ENCODE data around the gene STK35. TPM values are rescaled to one million over a fixed set of nuclear protein-coding genes. Genes with fewer than 3 reads are reported as not detected.
"Not testable (repeated sequence)": the region's sequence is repeated elsewhere in the genome, so short reads cannot be mapped to it uniquely, and the experiment has no call there.

The STK35 gene
- total RNA-seq, 3 donors from 2014 or later (not counting 1 experiment from before 2014, with no cell fraction given), result 18.7 to 24.5 (median 21.9) TPM

DNA sequence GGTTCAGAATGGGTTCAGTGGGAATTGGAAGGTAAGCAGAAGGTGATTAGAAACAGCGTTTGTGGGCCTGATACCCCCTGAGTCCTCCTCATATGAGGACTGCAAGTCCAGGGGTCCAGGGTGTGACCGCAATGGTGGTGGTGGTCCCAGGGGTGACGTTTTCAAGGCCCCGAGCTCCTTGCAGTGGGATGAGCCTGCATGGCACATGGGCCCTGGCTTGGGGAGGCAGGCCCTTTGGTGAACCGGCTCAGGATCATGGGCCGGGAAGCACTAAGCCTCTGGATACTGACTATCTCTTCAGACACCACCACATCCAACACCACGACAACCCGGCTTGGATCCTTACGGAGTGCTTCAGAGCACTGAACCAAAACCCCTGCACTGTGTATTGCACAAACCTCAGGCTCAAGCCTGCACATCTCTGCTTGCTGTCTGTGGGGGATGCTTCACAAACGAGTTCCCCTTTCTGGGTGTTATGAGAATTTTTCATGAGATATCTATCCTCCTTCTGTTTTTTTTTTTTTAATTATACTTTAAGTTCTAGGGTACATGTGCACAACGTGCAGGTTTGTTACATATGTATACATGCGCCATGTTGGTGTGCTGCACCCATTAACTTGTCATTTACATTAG, 67.9 kb downstream of the STK35 start:
- Mint-ChIP-seq H3K4me3 (no peak overlapping the region), H3K4me1 (peaks cover 5 to 6% of the 10 kb centered on the region in 2 donors), H3K27ac (no peak overlapping the region), H3K27me3 (ENCODE audit: low read depth in 2 of 2) (peaks cover 10 to 14% of the 10 kb centered on the region in 2 donors), H3K36me3 (no peaks in the 10 kb centered on the region), H3K9me3 (no peaks in the 10 kb centered on the region)
- Histone ChIP-seq H3K4me3 (ENCODE audit: low read length) (no peak overlapping the region), H3K9me3 (ENCODE audit: control insufficient read depth, insufficient read depth, low read length) (no peaks in the 10 kb centered on the region), H3K4me1 (ENCODE audit: control insufficient read depth, insufficient read depth, low read length) (peaks cover 4% of the 10 kb centered on the region), H3K27me3 (ENCODE audit: control insufficient read depth, insufficient read depth, low read length) (no peaks in the 10 kb centered on the region), H3K36me3 (ENCODE audit: control insufficient read depth, insufficient read depth, low read length) (no peaks in the 10 kb centered on the region), H3K27ac (ENCODE audit: low read length) (no peak overlapping the region)
- TF ChIP-seq, protein P1, sequence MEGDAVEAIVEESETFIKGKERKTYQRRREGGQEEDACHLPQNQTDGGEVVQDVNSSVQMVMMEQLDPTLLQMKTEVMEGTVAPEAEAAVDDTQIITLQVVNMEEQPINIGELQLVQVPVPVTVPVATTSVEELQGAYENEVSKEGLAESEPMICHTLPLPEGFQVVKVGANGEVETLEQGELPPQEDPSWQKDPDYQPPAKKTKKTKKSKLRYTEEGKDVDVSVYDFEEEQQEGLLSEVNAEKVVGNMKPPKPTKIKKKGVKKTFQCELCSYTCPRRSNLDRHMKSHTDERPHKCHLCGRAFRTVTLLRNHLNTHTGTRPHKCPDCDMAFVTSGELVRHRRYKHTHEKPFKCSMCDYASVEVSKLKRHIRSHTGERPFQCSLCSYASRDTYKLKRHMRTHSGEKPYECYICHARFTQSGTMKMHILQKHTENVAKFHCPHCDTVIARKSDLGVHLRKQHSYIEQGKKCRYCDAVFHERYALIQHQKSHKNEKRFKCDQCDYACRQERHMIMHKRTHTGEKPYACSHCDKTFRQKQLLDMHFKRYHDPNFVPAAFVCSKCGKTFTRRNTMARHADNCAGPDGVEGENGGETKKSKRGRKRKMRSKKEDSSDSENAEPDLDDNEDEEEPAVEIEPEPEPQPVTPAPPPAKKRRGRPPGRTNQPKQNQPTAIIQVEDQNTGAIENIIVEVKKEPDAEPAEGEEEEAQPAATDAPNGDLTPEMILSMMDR (IDR thresholded peaks at IDR 0.05), result no peak
- DNase-seq (no peak), ATAC-seq (no peak)
- intact Hi-C loops (cut with micrococcal nuclease), result loop anchor here (10.0 kb wide), 1 partner anchor 405 kb away; no protein-coding TSS in a partner anchor
- 86% methylated on average over 10 of the region's 12 CpGs for WGBS (ENCODE audit: insufficient coverage)

DNA sequence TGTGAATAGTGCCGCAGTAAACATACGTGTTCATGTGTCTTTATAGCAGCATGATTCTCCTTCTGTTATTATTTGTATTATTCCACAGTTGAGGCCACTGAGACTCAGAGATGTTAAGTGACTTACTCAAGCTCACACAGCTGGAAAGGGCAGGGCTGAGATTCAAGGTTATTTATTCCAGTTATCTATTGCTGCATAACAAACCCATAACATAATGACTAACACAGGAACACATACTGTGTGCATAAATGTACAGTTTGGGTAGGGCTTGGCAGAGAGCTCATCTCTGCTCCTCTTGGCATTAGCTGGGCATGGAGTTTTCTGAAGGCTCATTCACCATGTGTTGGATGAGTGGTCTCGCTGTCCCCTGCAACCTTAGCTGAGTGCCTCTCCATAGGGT, 68.8 kb downstream of the STK35 start:
- no peaks in the 10 kb centered on the region for H3K36me3 Mint-ChIP-seq
- no peaks in the 10 kb centered on the region for H3K9me3 ChIP-seq (ENCODE audit: control insufficient read depth, insufficient read depth, low read length)
- peaks cover 10 to 14% of the 10 kb centered on the region in 2 donors for H3K27me3 Mint-ChIP-seq (ENCODE audit: low read depth in 2 of 2)
- ATAC-seq, result no peak
- no peaks in the 10 kb centered on the region for H3K27me3 ChIP-seq (ENCODE audit: control insufficient read depth, insufficient read depth, low read length)
- intact Hi-C loops (cut with micrococcal nuclease), result loop anchor here (10.0 kb wide), 1 partner anchor 406 kb away; no protein-coding TSS in a partner anchor
- peaks cover 5 to 6% of the 10 kb centered on the region in 2 donors for H3K4me1 Mint-ChIP-seq
- H3K4me1 ChIP-seq (ENCODE audit: control insufficient read depth, insufficient read depth, low read length), result peaks cover 4% of the 10 kb centered on the region
- WGBS (ENCODE audit: insufficient coverage), result 81% methylated on average over 3 of the region's 3 CpGs
- H3K36me3 ChIP-seq (ENCODE audit: control insufficient read depth, insufficient read depth, low read length), result no peaks in the 10 kb centered on the region
- no peaks in the 10 kb centered on the region for H3K9me3 Mint-ChIP-seq
- H3K4me3 ChIP-seq (ENCODE audit: low read length), result no peak overlapping the region
- TF ChIP-seq, protein P1 (IDR thresholded peaks at IDR 0.05), result no peak
- H3K27ac ChIP-seq (ENCODE audit: low read length), result no peak overlapping the region
- DNase-seq, result no peak
- no peak overlapping the region for H3K4me3 Mint-ChIP-seq
- H3K27ac Mint-ChIP-seq, result no peak overlapping the region

DNA sequence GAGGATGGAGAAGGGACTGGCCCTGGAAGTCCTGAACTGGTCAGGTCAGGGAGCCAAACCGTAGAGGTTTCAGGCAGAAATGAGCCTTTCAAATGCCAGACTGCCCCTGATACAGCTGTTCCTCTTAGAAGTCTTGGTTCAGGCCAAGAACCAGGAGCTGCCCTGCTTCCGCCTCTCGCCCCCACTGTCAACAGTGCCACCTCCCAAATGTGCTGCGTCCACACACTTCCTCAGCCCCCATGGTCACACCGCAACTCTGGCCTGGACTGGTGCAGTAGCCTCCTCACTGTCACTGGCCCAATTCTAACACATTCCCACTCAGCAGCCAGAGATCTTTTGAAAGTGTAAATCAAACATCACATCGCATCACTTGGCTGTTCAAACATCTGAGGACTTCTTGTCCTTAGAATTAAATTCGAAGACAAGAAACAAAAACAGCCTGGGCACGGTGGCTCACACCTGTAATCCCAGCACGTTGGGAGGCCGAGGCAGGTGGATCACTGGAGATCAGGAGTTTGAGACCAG, 69.7 kb downstream of the STK35 start:
- DNase-seq, result no peak
- 78% methylated on average over 10 of the region's 10 CpGs for WGBS (ENCODE audit: insufficient coverage)
- Histone ChIP-seq H3K27ac (ENCODE audit: low read length) (no peak overlapping the region), H3K36me3 (ENCODE audit: control insufficient read depth, insufficient read depth, low read length) (no peaks in the 10 kb centered on the region), H3K9me3 (ENCODE audit: control insufficient read depth, insufficient read depth, low read length) (no peaks in the 10 kb centered on the region), H3K27me3 (ENCODE audit: control insufficient read depth, insufficient read depth, low read length) (no peaks in the 10 kb centered on the region), H3K4me1 (ENCODE audit: control insufficient read depth, insufficient read depth, low read length) (peaks cover 4% of the 10 kb centered on the region), H3K4me3 (ENCODE audit: low read length) (no peak overlapping the region)
- TF ChIP-seq, protein P1 (IDR thresholded peaks at IDR 0.05), result no peak
- H3K27ac Mint-ChIP-seq, result no peak overlapping the region
- peaks cover 5 to 6% of the 10 kb centered on the region in 2 donors for H3K4me1 Mint-ChIP-seq
- H3K4me3 Mint-ChIP-seq, result no peak overlapping the region
- H3K27me3 Mint-ChIP-seq (ENCODE audit: low read depth in 2 of 2), result peaks cover 10 to 14% of the 10 kb centered on the region in 2 donors
- no peaks in the 10 kb centered on the region for H3K36me3 Mint-ChIP-seq
- H3K9me3 Mint-ChIP-seq, result no peaks in the 10 kb centered on the region
- ATAC-seq, result no peak
- intact Hi-C loops (cut with micrococcal nuclease), result loop anchor here (10.0 kb wide), 1 partner anchor 407 kb away; no protein-coding TSS in a partner anchor

DNA sequence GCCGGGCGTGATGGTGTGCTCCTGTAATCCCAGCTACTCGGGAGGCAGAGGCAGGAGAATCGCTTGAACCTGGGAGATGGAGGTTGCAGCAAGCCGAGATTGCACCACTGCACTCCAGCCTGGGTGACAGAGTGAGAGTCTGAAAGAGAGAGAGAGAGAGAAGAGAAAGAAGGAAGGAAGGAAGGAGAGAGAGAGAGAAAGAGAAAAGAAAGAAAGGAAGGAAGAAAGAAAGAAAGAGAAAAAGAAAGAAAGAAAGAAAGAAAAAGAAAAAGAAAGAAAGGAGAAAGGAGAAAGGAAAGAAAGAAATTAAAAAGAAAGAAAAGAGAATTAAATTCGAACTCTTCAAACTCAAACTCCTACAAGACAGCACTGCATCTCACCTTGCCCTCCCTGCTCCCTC, 70.2 kb downstream of the STK35 start:
- not testable (repeated sequence) for H3K36me3 ChIP-seq (ENCODE audit: control insufficient read depth, insufficient read depth, low read length); H3K4me3 ChIP-seq (ENCODE audit: low read length); H3K9me3 Mint-ChIP-seq; H3K36me3 Mint-ChIP-seq; H3K4me1 ChIP-seq (ENCODE audit: control insufficient read depth, insufficient read depth, low read length); H3K27ac ChIP-seq (ENCODE audit: low read length); ATAC-seq; H3K27ac Mint-ChIP-seq; H3K27me3 ChIP-seq (ENCODE audit: control insufficient read depth, insufficient read depth, low read length); H3K9me3 ChIP-seq (ENCODE audit: control insufficient read depth, insufficient read depth, low read length); H3K4me1 Mint-ChIP-seq; H3K4me3 Mint-ChIP-seq; DNase-seq
- peaks cover 10 to 14% of the 10 kb centered on the region in 2 donors for H3K27me3 Mint-ChIP-seq (ENCODE audit: low read depth in 2 of 2)
- WGBS (ENCODE audit: insufficient coverage), result 84% methylated on average over 5 of the region's 6 CpGs
- intact Hi-C loops (cut with micrococcal nuclease), result loop anchor here (1.0 to 10.0 kb wide), 3 partner anchors 166 to 407 kb away; no protein-coding TSS in a partner anchor
